Loucy (cell line): ENCODE data around the gene C8G.

Experiments
- EZH2phosphoT487 ChIP-seq: fragments of 200-600 bp; IDR thresholded peaks from 2 replicates; pipeline ENCODE4 v1.6.1; 2018; ENCODE audit warnings: antibody characterized with exemption, mild to moderate bottlenecking, moderate library complexity, borderline replicate concordance
- TF ChIP-seq, protein P1 (sequence below): fragments of 200-600 bp; sonication (generic); conservative IDR thresholded peaks from 2 replicates; pipeline ENCODE4 v1.5.1; 2014; ENCODE audit warnings: mild to moderate bottlenecking, antibody characterized with exemption, low read length

DNA sequence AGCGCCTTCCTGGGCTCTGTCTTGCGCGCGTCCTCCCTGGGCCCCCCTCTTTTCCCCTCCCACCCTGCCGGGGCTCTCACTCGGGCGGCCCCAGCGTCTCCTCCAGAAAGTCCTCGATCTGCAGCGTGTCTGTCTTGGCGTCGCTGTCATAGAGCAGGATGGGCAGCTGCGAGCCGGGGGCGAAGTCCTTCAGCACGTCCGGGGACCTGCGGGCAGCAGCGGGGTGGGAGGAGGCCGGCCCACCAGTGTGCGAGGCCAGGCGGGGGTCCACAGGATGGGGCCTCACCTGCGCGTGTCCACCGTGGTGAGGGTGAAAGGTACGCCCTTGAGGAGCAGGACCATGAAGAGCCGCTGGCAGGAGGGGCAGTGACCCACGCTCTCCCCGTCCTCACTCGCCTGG, 50.3 kb downstream of the C8G start:
- TF ChIP-seq EZH2phosphoT487 = no peak
- TF ChIP-seq, protein P1, sequence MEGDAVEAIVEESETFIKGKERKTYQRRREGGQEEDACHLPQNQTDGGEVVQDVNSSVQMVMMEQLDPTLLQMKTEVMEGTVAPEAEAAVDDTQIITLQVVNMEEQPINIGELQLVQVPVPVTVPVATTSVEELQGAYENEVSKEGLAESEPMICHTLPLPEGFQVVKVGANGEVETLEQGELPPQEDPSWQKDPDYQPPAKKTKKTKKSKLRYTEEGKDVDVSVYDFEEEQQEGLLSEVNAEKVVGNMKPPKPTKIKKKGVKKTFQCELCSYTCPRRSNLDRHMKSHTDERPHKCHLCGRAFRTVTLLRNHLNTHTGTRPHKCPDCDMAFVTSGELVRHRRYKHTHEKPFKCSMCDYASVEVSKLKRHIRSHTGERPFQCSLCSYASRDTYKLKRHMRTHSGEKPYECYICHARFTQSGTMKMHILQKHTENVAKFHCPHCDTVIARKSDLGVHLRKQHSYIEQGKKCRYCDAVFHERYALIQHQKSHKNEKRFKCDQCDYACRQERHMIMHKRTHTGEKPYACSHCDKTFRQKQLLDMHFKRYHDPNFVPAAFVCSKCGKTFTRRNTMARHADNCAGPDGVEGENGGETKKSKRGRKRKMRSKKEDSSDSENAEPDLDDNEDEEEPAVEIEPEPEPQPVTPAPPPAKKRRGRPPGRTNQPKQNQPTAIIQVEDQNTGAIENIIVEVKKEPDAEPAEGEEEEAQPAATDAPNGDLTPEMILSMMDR = no peak
